HG03039 (cell line): Measurements from ENCODE around the gene RBSN.

Experiments used
- ATAC-seq: cut with Tn5 transposase; IDR thresholded peaks from one replicate; pipeline ENCODE4 v1.9.1; 2021; ENCODE audit warnings: mild to moderate bottlenecking, moderate library complexity; ENCODE audit not compliant: unreplicated experiment

RBSN gene

GRCh38 chr3:15023719-15024118 is 75.2 kb downstream of the RBSN start:
- no peak for ATAC-seq

GRCh38 chr3:15023249-15023648 is 75.7 kb downstream of the RBSN start:
- ATAC-seq = no peak
